DMS53 (cell line): ENCODE data around the gene ITGAV.

Experiments used
- DNase-seq: peaks from one replicate; lab custom pipeline; 2025; lab: John Stamatoyannopoulos, UW

ITGAV gene

DNA sequence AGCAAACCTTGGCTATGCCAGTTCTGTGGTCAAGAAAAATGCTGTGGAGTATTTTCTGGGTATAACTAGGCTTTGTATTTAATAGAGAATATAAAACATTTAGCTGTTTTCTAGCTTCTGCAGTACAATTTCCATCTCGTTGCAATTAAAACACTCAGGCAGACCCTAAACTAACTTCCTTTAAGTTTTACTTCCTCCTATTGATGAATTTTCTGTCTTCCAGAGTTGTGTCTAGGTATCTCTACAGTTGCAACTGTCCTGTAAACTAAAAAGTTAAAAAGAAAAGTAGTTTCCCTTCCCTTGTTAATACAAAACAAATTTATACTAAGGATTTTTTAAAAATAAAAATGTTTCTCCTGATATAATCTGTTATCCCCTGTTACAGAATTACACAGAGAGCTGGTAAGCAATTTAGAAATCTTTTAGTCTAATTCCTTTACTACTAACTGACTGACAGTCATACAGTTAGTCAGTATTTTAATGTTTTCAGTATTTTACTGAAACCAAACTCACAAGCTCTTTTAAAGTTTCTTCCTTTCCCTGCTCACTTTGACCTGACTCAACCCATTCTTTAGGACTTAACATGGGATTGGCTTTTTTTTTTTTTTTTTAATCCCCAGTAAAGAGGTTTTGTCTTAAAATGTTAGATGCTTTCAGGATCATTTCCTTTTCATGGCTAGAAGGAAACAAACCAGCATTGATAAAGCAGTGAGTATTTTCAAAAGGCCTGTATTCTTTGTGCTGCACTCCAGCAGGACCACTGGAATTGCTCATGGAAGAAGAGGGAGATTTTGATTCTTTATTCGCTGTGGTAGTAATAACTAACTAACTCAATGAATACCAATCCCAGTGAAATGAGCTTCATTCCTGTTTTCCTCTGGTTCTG is 22.9 kb downstream of the ITGAV start:
- DNase-seq, result no peak

GRCh38 chr2:186614373-186614772 is 24.5 kb downstream of the ITGAV start:
- peak; percentile 38 for DNase-seq

DNA sequence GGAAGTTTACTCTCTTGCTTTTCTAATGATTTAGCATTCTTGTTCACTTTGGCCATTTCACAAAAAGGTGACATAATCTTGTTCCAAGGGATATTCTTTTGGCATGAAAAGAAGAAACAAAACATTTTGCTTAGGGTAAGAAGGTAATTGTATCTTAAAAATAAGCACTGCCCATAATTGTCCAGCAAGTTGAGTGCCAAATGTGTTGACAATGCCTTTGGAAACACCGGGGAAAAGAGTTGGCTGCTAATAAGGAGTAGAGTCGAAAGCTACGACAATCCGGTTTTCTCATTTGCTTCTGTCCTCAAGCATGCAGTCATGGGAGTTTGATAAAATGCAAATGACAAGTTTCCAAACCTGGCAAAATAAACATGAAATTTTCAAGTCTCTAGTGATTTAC is 27.3 kb downstream of the ITGAV start:
- DNase-seq, result no peak

DNA sequence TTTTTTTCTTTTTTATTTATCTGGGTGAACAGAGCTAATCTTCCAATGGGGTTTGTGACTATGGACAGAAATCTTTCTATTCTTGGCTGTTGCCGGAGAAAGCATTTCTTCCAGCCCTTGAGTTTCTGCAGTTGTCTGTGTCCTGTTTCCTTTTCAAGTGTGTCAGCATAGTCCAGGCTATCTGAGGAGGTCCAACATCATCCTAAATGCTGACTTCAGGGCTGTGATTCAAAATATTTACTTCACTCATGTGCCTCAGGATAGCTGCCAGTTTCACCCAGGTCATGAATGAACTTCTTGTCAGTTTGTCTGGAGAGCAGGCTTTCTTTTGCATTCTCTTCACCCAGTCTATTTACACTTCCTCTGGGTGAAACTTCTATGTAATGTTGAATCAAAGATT is 27.9 kb downstream of the ITGAV start:
- DNase-seq, result no peak

DNA sequence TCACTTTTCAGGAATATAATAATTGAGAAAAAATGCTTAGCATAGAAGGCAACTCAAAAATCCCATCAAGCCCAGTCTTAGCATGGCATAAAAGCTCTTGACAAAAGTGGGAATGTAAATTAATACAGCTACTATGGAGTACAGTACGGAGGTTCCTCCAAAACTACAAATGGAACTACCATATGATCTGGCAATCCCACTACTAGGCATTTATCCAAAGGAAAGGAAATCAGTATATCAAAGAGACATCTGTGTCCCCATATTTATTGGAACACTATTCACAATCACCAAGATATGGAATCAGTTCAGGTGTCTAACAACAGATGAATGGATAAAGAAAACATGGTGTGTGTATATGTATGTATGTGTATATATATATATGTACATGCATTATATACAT is 28.8 kb downstream of the ITGAV start:
- no peak for DNase-seq

DNA sequence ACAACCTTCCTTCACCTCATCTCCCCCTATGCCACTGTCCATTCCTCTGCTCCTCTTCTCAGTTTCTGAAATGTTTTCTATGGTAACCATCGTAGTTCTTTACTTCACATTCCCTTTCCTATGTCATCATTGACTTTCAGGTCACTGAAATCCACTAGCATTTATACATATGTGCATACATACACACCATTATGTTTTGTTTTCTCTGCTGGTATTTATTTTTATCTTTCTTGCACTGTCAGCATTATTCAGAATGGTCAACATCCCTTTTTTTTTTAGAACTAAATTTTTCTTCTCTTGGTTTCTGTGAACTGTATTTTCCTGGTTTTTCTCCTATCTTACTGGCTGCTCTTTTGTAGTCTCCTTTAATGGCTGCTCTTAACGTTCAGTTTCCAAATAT is 33.2 kb downstream of the ITGAV start:
- no peak for DNase-seq

- no peak for DNase-seq
These were observed 34.4 kb downstream of the ITGAV start for GRCh38 chr2:186624276-186624675.

GRCh38 chr2:186629250-186629996 is 39.6 kb downstream of the ITGAV start:
- no peak for DNase-seq

GRCh38 chr2:186632417-186632816 is 42.6 kb downstream of the ITGAV start:
- no peak for DNase-seq

GRCh38 chr2:186634701-186635100 is 44.8 kb downstream of the ITGAV start:
- no peak for DNase-seq

DNA sequence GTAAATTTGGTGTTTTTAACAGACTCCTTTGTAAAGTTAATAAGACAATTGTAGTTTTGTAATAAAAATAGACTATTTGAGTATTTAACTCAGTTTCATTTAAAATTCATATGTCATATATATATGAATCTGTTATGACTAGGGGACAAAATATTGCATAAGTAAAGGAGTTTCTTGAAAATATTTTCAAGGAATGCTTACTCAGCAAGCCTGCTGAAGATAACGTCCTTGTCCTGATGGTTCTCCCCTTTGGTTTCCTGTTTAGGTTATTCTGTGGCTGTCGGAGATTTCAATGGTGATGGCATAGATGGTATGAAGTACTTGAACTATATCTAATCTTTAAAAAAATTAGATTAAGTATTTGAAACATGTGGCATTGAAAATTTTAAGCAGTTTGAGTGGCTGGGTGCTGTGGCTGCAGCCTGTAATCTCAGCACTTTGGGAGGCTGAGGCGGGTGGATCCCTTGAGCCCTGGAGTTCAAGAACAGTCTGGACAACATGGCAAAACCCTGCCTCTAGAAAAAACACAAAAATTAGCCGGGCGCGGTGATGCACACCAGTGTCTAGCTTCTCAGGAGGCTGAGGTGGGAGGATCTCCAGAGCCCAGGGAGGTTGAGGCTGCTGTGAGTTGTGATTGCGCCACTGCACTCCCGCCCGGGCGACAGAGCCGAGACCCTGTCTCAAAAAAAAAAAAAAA is 47.1 kb downstream of the ITGAV start:
- DNase-seq, result no peak

DNA sequence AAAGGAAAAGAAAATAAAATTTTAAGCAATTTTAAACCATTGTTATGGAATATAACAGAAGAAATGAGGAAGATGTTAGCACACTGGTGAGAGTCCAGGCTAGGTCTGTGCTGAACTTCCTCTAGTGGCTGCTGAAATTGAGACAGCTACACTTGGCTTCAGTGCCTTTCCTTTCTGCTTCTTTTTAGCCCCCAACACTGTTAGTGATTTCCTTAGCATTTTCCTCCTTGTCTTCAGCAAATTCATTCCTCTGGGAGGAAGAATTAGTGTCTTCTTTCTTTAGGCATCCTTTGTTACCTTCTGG is 47.6 kb downstream of the ITGAV start:
- DNase-seq, result no peak

DNA sequence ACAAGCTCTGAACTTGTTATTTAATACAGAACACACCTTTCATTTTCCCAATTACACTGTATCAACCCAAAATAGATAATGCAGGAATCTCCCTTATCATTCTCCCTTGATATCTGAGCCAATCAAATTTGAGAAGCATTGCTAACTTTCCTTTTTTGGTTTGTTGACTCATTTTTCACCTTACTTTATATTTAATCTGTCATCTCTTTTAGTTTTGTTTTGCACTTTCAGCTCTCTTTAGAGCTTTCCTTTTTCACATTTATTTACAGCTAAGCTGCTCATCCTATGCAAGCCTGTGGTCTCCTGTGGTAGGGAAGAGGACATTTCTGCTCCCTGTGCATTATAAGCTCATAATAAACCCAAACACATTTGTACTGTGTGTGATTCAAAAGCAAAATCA is 50.1 kb downstream of the ITGAV start:
- no peak for DNase-seq

DNA sequence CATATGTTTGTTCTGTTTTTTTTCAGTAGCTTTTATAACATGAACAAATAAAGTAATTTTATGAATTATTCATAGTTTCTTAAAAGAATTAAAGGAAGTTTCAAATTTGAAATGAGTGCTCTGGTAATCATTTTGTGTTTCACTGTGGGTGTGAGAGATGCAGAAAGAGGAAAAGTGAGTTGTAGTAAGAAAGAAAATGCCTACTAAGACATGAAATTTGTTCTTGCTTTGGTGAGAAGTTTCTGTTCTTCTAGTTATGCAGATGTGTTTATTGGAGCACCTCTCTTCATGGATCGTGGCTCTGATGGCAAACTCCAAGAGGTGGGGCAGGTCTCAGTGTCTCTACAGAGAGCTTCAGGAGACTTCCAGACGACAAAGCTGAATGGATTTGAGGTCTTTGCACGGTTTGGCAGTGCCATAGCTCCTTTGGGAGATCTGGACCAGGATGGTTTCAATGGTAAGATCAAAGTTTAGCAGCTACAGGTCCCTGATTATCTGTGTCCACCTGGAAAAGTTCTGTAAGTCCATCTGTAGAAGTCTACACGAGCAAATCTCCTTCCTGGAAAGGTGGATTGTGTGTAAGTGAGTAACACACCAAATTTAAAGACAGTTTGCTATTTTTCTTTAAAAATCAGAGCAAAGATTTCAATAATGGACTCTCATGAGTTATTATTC is 51.4 kb downstream of the ITGAV start:
- DNase-seq, result no peak

DNA sequence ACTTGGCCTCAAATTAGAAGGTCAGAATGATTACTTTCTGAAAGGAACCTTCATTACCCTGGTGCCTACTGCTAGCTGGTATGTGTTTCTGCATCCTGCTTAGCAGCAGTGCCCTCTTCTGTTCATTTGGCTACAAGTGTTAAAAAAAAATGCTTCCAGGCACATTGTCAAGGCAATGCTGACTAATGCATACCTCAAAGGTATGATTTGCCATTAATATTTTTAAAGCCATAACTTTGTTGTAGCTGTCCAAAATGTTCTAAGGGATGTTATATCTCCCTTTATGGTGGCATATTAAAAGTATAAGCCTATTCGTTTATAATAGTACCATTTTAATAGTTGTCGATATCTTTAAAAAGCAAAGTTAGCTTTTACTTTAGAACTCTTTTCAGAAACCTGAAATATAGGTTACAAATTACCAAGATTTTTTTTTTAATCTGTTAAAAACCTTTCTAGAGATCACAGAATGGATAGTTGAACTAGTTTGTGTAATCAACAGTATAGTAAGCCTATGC is 52.0 kb downstream of the ITGAV start:
- DNase-seq, result peak; percentile 93

DNA sequence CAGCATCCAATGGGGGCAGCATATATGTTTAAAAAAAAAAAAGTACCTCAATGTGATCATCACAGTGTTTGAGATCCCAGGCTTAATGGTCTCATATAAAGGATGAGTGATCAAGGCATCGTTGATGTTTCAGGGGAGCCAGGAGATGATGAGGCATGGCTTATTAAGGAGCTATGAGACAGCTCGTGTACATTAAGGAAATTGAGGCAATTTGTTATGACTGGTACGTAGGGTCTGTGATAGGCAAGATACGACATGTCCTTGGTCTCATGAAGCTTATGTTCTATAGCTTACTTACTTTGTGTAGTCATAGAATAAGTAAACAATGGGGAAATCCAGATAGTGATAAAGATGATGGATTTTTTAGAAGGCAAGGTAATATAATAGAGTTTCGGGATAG is 54.9 kb downstream of the ITGAV start:
- DNase-seq, result no peak

GRCh38 chr2:186645999-186646398 is 56.1 kb downstream of the ITGAV start:
- no peak for DNase-seq

DNA sequence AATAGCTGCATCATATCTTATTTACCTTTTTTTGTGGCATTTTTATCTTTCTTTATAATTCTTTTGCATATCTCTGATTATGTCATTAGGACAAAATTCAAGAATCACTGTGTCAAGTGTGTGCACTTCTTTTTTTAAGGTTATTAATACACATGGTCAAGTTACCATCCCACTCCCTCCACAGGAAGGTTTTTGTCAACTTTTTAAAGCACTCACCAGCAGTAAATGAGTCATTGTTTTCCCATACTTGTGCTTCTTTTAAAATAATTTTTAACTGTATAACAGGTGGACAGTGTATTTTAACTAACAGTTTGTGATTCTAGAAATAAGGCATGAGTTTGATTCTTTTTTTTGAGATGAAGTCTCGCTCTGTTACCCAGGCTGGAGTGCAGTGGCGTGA is 58.3 kb downstream of the ITGAV start:
- no peak for DNase-seq

- no peak for DNase-seq
These were observed 63.7 kb downstream of the ITGAV start for GRCh38 chr2:186653511-186653910.

GRCh38 chr2:186659383-186659782 is 69.5 kb downstream of the ITGAV start:
- no peak for DNase-seq

GRCh38 chr2:186664385-186665043 is 74.7 kb downstream of the ITGAV start:
- no peak for DNase-seq

DNA sequence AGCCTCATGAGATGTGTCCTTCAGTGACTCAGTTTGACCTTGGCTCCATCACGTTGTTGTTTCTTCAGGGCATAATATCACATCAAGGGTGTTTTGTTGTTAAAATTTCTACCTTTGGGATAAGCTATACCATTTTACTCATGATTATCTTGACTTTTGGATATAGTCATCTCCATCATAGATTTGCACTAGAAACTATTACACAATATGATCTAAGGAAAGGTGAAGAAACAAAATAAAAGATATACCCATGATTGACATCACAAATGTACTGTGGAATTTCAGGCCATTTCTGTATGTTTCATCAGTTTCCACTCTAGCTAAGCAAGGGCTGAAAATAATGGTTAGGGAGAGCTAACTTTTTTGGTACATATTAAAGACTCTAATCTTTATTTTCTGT is 79.3 kb downstream of the ITGAV start:
- DNase-seq, result no peak
